ENCODE data around the gene BTBD2. TPM values are rescaled to one million over a fixed set of nuclear protein-coding genes. Genes with fewer than 3 reads are reported as not detected.
A peak's percentile ranks its signal among the peaks of the same experiment; 100 is the strongest.

The BTBD2 gene
- total RNA-seq, 1 donor from 2014 or later, result 65.9 TPM

GRCh38 chr19:2047449-2048103 lies 32.1 kb upstream of the BTBD2 start:
- no peak for TF ChIP-seq CTCF (IDR thresholded peaks at IDR 0.05)
- peak overlapping the region; percentile 49 for H3K4me3 Mint-ChIP-seq (ENCODE audit: unreplicated experiment)
- H3K9me3 Mint-ChIP-seq (ENCODE audit: low read depth), result no peaks in the 10 kb centered on the region
- H3K27ac Mint-ChIP-seq (ENCODE audit: unreplicated experiment), result peak overlapping the region; percentile 24
- peaks cover 37% of the 10 kb centered on the region for H3K4me1 Mint-ChIP-seq (ENCODE audit: low read depth)
- no peak for DNase-seq (ENCODE audit: low spot score)
- peaks cover 3% of the 10 kb centered on the region for H3K36me3 Mint-ChIP-seq (ENCODE audit: low read depth)
- no peaks in the 10 kb centered on the region for H3K27me3 Mint-ChIP-seq (ENCODE audit: low read depth)

- DNase-seq (ENCODE audit: low spot score), result no peak
- Mint-ChIP-seq H3K4me1 (ENCODE audit: low read depth) (peaks cover 37% of the 10 kb centered on the region), H3K36me3 (ENCODE audit: low read depth) (peaks cover 3% of the 10 kb centered on the region), H3K27me3 (ENCODE audit: low read depth) (no peaks in the 10 kb centered on the region), H3K27ac (ENCODE audit: unreplicated experiment) (peak overlapping the region; percentile 17), H3K4me3 (ENCODE audit: unreplicated experiment) (no peak overlapping the region), H3K9me3 (ENCODE audit: low read depth) (no peaks in the 10 kb centered on the region)
- no peak for TF ChIP-seq CTCF (IDR thresholded peaks at IDR 0.05)
These were observed 31.5 kb upstream of the BTBD2 start for GRCh38 chr19:2047076-2047448.

- Mint-ChIP-seq H3K4me3 (ENCODE audit: unreplicated experiment) (no peak overlapping the region), H3K4me1 (ENCODE audit: low read depth) (peaks cover 34% of the 10 kb centered on the region)
- TF ChIP-seq CTCF (IDR thresholded peaks at IDR 0.05), result no peak
These were observed 30.8 kb upstream of the BTBD2 start for GRCh38 chr19:2046046-2046907.

GRCh38 chr19:2045501-2046045 lies 30.1 kb upstream of the BTBD2 start:
- Mint-ChIP-seq H3K9me3 (ENCODE audit: low read depth) (no peaks in the 10 kb centered on the region), H3K36me3 (ENCODE audit: low read depth) (peaks cover 5% of the 10 kb centered on the region), H3K27ac (ENCODE audit: unreplicated experiment) (no peak overlapping the region), H3K4me3 (ENCODE audit: unreplicated experiment) (no peak overlapping the region), H3K4me1 (ENCODE audit: low read depth) (peaks cover 34% of the 10 kb centered on the region), H3K27me3 (ENCODE audit: low read depth) (no peaks in the 10 kb centered on the region)
- no peak for TF ChIP-seq CTCF (IDR thresholded peaks at IDR 0.05)
- DNase-seq (ENCODE audit: low spot score), result peak; percentile 88

More at GRCh38 chr19:2046046-2046907, 30.8 kb upstream of the BTBD2 start:
- Mint-ChIP-seq H3K9me3 (ENCODE audit: low read depth) (no peaks in the 10 kb centered on the region), H3K36me3 (ENCODE audit: low read depth) (peaks cover 3% of the 10 kb centered on the region), H3K27me3 (ENCODE audit: low read depth) (no peaks in the 10 kb centered on the region), H3K27ac (ENCODE audit: unreplicated experiment) (no peak overlapping the region)
- peak; percentile 86 for DNase-seq (ENCODE audit: low spot score)

GRCh38 chr19:2044709-2045500 lies 29.4 kb upstream of the BTBD2 start:
- DNase-seq (ENCODE audit: low spot score), result no peak
- H3K4me1 Mint-ChIP-seq (ENCODE audit: low read depth), result peaks cover 33% of the 10 kb centered on the region
- H3K9me3 Mint-ChIP-seq (ENCODE audit: low read depth), result no peaks in the 10 kb centered on the region
- no peak overlapping the region for H3K4me3 Mint-ChIP-seq (ENCODE audit: unreplicated experiment)
- no peak overlapping the region for H3K27ac Mint-ChIP-seq (ENCODE audit: unreplicated experiment)
- H3K27me3 Mint-ChIP-seq (ENCODE audit: low read depth), result no peaks in the 10 kb centered on the region
- H3K36me3 Mint-ChIP-seq (ENCODE audit: low read depth), result peaks cover 6% of the 10 kb centered on the region
- no peak for TF ChIP-seq CTCF (IDR thresholded peaks at IDR 0.05)
